A673 (cell line): ENCODE results near the gene STPG3.

ENCODE experiments used
- CTCF ChIP-seq: fragments of 300-800, 200-600 bp; sonication (generic); conservative IDR thresholded peaks from 2 replicates; pipeline ENCODE4 v1.5.1; 2017; ENCODE audit warnings: low read depth, mild to moderate bottlenecking, antibody characterized with exemption, low read length, moderate library complexity, mixed read lengths
- EZH2 ChIP-seq: fragments of 200-600 bp; sonication (generic); IDR thresholded peaks from 2 replicates; pipeline ENCODE4 v1.6.1; 2017; ENCODE audit warnings: borderline replicate concordance, low read depth, mild to moderate bottlenecking, mixed read lengths, antibody characterized with exemption, low read length; ENCODE audit not compliant: poor library complexity, severe bottlenecking

GRCh38 chr9:137231372-137232039 is 19.6 kb upstream of the STPG3 start:
- TF ChIP-seq CTCF (no peak), EZH2 (no peak)
